Stimulated activated effector memory CD8-positive, alpha-beta T cell treated with anti-CD3 and anti-CD28 coated beads, Interleukin-12 subunit alpha, Interleukin-12 subunit beta, amount 100 ng/mL, for 72 hours (primary cell): ENCODE measurements around the gene USH2A.

Experiments
- ATAC-seq: fragments of 150-1000 bp; cut with Tn5 transposase; 2 replicates; pipeline ENCODE4 v1.10.0; 2021
- DNase-seq, 2 donors: peaks; one replicate each; pipeline ENCODE4 v3.0.0; 2021 to 2022; ENCODE audit warnings: low spot score in 2 of 2
- H3K27ac Mint-ChIP-seq: one replicate; pipeline ENCODE4 v1.8.0; 2022; ENCODE audit warnings: mild to moderate bottlenecking, mixed read lengths
- H3K36me3 Mint-ChIP-seq: one replicate; pipeline ENCODE4 v1.8.0; 2022; ENCODE audit warnings: mild to moderate bottlenecking, mixed read lengths
- H3K4me1 Mint-ChIP-seq: one replicate; pipeline ENCODE4 v1.8.0; 2022; ENCODE audit warnings: mixed read lengths
- H3K4me3 Mint-ChIP-seq: one replicate; pipeline ENCODE4 v1.8.0; 2022; ENCODE audit warnings: mild to moderate bottlenecking, mixed read lengths
- H3K9me3 Mint-ChIP-seq: one replicate; pipeline ENCODE4 v1.8.0; 2022; ENCODE audit warnings: mixed read lengths

USH2A gene

GRCh38 chr1:216005916-216006315, 417.3 kb downstream of the USH2A start:
- H3K4me3 Mint-ChIP-seq = no peak overlapping the region

GRCh38 chr1:215992620-215993019, 430.6 kb downstream of the USH2A start:
- ATAC-seq = no peak

More at GRCh38 chr1:216005916-216006315, 417.3 kb downstream of the USH2A start:
- Mint-ChIP-seq H3K36me3 (no peaks in the 10 kb centered on the region), H3K4me1 (no peaks in the 10 kb centered on the region), H3K9me3 (peaks cover 21% of the 10 kb centered on the region), H3K27ac (no peak overlapping the region)
- DNase-seq = no peak
- ATAC-seq = no peak

GRCh38 chr1:215987092-215987875, 436.0 kb downstream of the USH2A start:
- Mint-ChIP-seq H3K27ac (no peak overlapping the region), H3K36me3 (no peaks in the 10 kb centered on the region), H3K4me3 (no peak overlapping the region), H3K9me3 (peaks cover 14% of the 10 kb centered on the region), H3K4me1 (no peaks in the 10 kb centered on the region)
- ATAC-seq (no peak), DNase-seq (no peak)

More at GRCh38 chr1:215992620-215993019, 430.6 kb downstream of the USH2A start:
- Mint-ChIP-seq H3K27ac (no peak overlapping the region), H3K36me3 (no peaks in the 10 kb centered on the region), H3K4me3 (no peak overlapping the region), H3K9me3 (peaks cover 16% of the 10 kb centered on the region), H3K4me1 (no peaks in the 10 kb centered on the region)
- no peak for DNase-seq

GRCh38 chr1:215986401-215986800, 436.8 kb downstream of the USH2A start:
- ATAC-seq (no peak), DNase-seq (no peak)
- H3K36me3 Mint-ChIP-seq = no peaks in the 10 kb centered on the region
- no peaks in the 10 kb centered on the region for H3K4me1 Mint-ChIP-seq
- peaks cover 18% of the 10 kb centered on the region for H3K9me3 Mint-ChIP-seq
- H3K27ac Mint-ChIP-seq = no peak overlapping the region
- no peak overlapping the region for H3K4me3 Mint-ChIP-seq

- Mint-ChIP-seq H3K36me3 (no peaks in the 10 kb centered on the region), H3K4me3 (no peak overlapping the region), H3K27ac (no peak overlapping the region), H3K4me1 (no peaks in the 10 kb centered on the region), H3K9me3 (peaks cover 13% of the 10 kb centered on the region)
- DNase-seq = no peak
- ATAC-seq = no peak
Measured at GRCh38 chr1:215983680-215984079, 439.6 kb downstream of the USH2A start.

- H3K4me3 Mint-ChIP-seq = no peak overlapping the region
- ATAC-seq (no peak), DNase-seq (no peak)
- H3K27ac Mint-ChIP-seq = no peak overlapping the region
- no peaks in the 10 kb centered on the region for H3K4me1 Mint-ChIP-seq
- H3K9me3 Mint-ChIP-seq = peaks cover 16% of the 10 kb centered on the region
- no peaks in the 10 kb centered on the region for H3K36me3 Mint-ChIP-seq
Measured at GRCh38 chr1:215971793-215972441, 451.3 kb downstream of the USH2A start.

- Mint-ChIP-seq H3K27ac (no peak overlapping the region), H3K36me3 (no peaks in the 10 kb centered on the region), H3K4me1 (no peaks in the 10 kb centered on the region), H3K9me3 (peaks cover 14% of the 10 kb centered on the region), H3K4me3 (no peak overlapping the region)
- DNase-seq (no peak), ATAC-seq (no peak)
Measured at GRCh38 chr1:215970406-215970805, 452.8 kb downstream of the USH2A start.

GRCh38 chr1:215963621-215964020, 459.6 kb downstream of the USH2A start:
- H3K27ac Mint-ChIP-seq = no peak overlapping the region

GRCh38 chr1:215963040-215963439, 460.2 kb downstream of the USH2A start:
- ATAC-seq = no peak
- no peak for DNase-seq
- no peaks in the 10 kb centered on the region for H3K36me3 Mint-ChIP-seq
- no peaks in the 10 kb centered on the region for H3K4me1 Mint-ChIP-seq
- H3K27ac Mint-ChIP-seq = no peak overlapping the region
- no peak overlapping the region for H3K4me3 Mint-ChIP-seq
- H3K9me3 Mint-ChIP-seq = peaks cover 16% of the 10 kb centered on the region

More at GRCh38 chr1:215963621-215964020, 459.6 kb downstream of the USH2A start:
- no peak for DNase-seq
- Mint-ChIP-seq H3K36me3 (no peaks in the 10 kb centered on the region), H3K4me3 (no peak overlapping the region), H3K4me1 (no peaks in the 10 kb centered on the region), H3K9me3 (peaks cover 13% of the 10 kb centered on the region)
- ATAC-seq = no peak

GRCh38 chr1:215958841-215959240, 464.4 kb downstream of the USH2A start:
- ATAC-seq = no peak
- H3K36me3 Mint-ChIP-seq = no peaks in the 10 kb centered on the region
- H3K27ac Mint-ChIP-seq = no peak overlapping the region

GRCh38 chr1:215957663-215958062, 465.6 kb downstream of the USH2A start:
- H3K36me3 Mint-ChIP-seq = no peaks in the 10 kb centered on the region
- no peak overlapping the region for H3K4me3 Mint-ChIP-seq
- ATAC-seq (no peak), DNase-seq (no peak)
- H3K27ac Mint-ChIP-seq = no peak overlapping the region
- peaks cover 15% of the 10 kb centered on the region for H3K9me3 Mint-ChIP-seq
- H3K4me1 Mint-ChIP-seq = no peaks in the 10 kb centered on the region

More at GRCh38 chr1:215958841-215959240, 464.4 kb downstream of the USH2A start:
- DNase-seq = no peak
- no peak overlapping the region for H3K4me3 Mint-ChIP-seq
- peaks cover 15% of the 10 kb centered on the region for H3K9me3 Mint-ChIP-seq
- no peaks in the 10 kb centered on the region for H3K4me1 Mint-ChIP-seq

GRCh38 chr1:215932558-215932957, 490.7 kb downstream of the USH2A start:
- H3K27ac Mint-ChIP-seq = no peak overlapping the region
- H3K9me3 Mint-ChIP-seq = peaks cover 7% of the 10 kb centered on the region
- no peaks in the 10 kb centered on the region for H3K36me3 Mint-ChIP-seq

GRCh38 chr1:215926670-215927069, 496.6 kb downstream of the USH2A start:
- Mint-ChIP-seq H3K36me3 (no peaks in the 10 kb centered on the region), H3K4me3 (no peak overlapping the region), H3K27ac (no peak overlapping the region), H3K4me1 (no peaks in the 10 kb centered on the region), H3K9me3 (peaks cover 2% of the 10 kb centered on the region)
- DNase-seq (no peak), ATAC-seq (no peak)

More at GRCh38 chr1:215932558-215932957, 490.7 kb downstream of the USH2A start:
- no peaks in the 10 kb centered on the region for H3K4me1 Mint-ChIP-seq
- DNase-seq = no peak
- H3K4me3 Mint-ChIP-seq = no peak overlapping the region
- ATAC-seq = no peak

GRCh38 chr1:215923129-215923824, 500.0 kb downstream of the USH2A start:
- DNase-seq (no peak), ATAC-seq (no peak)
- Mint-ChIP-seq H3K4me1 (no peaks in the 10 kb centered on the region), H3K36me3 (no peaks in the 10 kb centered on the region), H3K4me3 (no peak overlapping the region), H3K27ac (no peak overlapping the region), H3K9me3 (no peaks in the 10 kb centered on the region)

- peaks cover 24% of the 10 kb centered on the region for H3K9me3 Mint-ChIP-seq
- no peak overlapping the region for H3K4me3 Mint-ChIP-seq
- no peak overlapping the region for H3K27ac Mint-ChIP-seq
- ATAC-seq (no peak), DNase-seq (no peak)
- no peaks in the 10 kb centered on the region for H3K36me3 Mint-ChIP-seq
- no peaks in the 10 kb centered on the region for H3K4me1 Mint-ChIP-seq
Measured at GRCh38 chr1:215911406-215911968, 511.8 kb downstream of the USH2A start.
